Activated CD4-positive, alpha-beta T cell treated with anti-CD3 and anti-CD28 coated beads, Interleukin-2, amount 10 ng/mL, durations not matched to agents 7 days and 5 days (primary cell): Measurements from ENCODE around the gene MAP3K20. TPM values are rescaled to one million over a fixed set of nuclear protein-coding genes. Genes with fewer than 3 reads are reported as not detected.
"Not testable (repeated sequence)": the region's sequence is repeated elsewhere in the genome, so short reads cannot be mapped to it uniquely, and the experiment has no call there.

Experiments used
- CTCF ChIA-PET: fragments of 350-600 bp; sonication (Branson Sonifier 250); formaldehyde crosslinking; loops from one replicate; lab custom pipeline; 2021; ENCODE audit warnings: antibody characterized with exemption; lab: Charles Lee
- POLR2A ChIA-PET: fragments of 350-600 bp; sonication (Branson Sonifier 250); formaldehyde crosslinking; loops from one replicate; lab custom pipeline; 2021; ENCODE audit warnings: antibody characterized with exemption; lab: Charles Lee
- DNase-seq: peaks from one replicate; pipeline ENCODE4 v3.0.0-alpha.2; 2020
- H3K27ac Mint-ChIP-seq: one replicate; pipeline ENCODE4 v1.8.0; 2021; ENCODE audit warnings: mild to moderate bottlenecking, moderate library complexity, mixed read lengths
- H3K27me3 Mint-ChIP-seq: one replicate; pipeline ENCODE4 v1.8.0; 2021; ENCODE audit warnings: mixed read lengths
- H3K36me3 Mint-ChIP-seq: one replicate; pipeline ENCODE4 v1.8.0; 2021; ENCODE audit warnings: low read depth, mixed read lengths
- H3K4me1 Mint-ChIP-seq: one replicate; pipeline ENCODE4 v1.8.0; 2021; ENCODE audit warnings: mixed read lengths
- H3K4me3 Mint-ChIP-seq: one replicate; pipeline ENCODE4 v1.8.0; 2021; ENCODE audit warnings: mild to moderate bottlenecking, moderate library complexity, mixed read lengths
- H3K9me3 Mint-ChIP-seq: one replicate; pipeline ENCODE4 v1.8.0; 2021; ENCODE audit warnings: mixed read lengths
- total RNA-seq, 2 experiments: library from RNA; stranded (reverse); gene quantifications; one replicate each; pipeline ENCODE4 v1.2.3, GENCODE V29; 2021

The MAP3K20 gene
- total RNA-seq, 2 experiments from 2014 or later: 14.5 to 15.1 TPM

GRCh38 chr2:173280853-173281252 lies 205.2 kb downstream of the MAP3K20 start:
- CTCF ChIA-PET: interaction anchor here (0.5 to 1.3 kb wide), 2 partner anchors 11 to 23 kb away, joined by 4 to 5 read pairs; no protein-coding TSS in a partner anchor
- Mint-ChIP-seq H3K36me3 (no peaks in the 10 kb centered on the region), H3K27ac (no peak overlapping the region)

GRCh38 chr2:173281898-173282297 lies 206.3 kb downstream of the MAP3K20 start:
- H3K4me1 Mint-ChIP-seq, POLR2A ChIA-PET, H3K4me3 Mint-ChIP-seq, H3K36me3 Mint-ChIP-seq, DNase-seq, H3K27me3 Mint-ChIP-seq, H3K27ac Mint-ChIP-seq, H3K9me3 Mint-ChIP-seq: not testable (repeated sequence)
- CTCF ChIA-PET: interaction anchor here (1.2 to 1.3 kb wide), 2 partner anchors 8 to 76 kb away, joined by 3 to 5 read pairs; no protein-coding TSS in a partner anchor

More at GRCh38 chr2:173280853-173281252, 205.2 kb downstream of the MAP3K20 start:
- Mint-ChIP-seq H3K9me3 (peaks cover 8% of the 10 kb centered on the region), H3K4me1 (no peaks in the 10 kb centered on the region), H3K4me3 (no peak overlapping the region), H3K27me3 (peaks cover 2% of the 10 kb centered on the region)
- DNase-seq: no peak
- POLR2A ChIA-PET: no interaction called here

- Mint-ChIP-seq H3K4me1 (peaks cover 4% of the 10 kb centered on the region), H3K27me3 (peaks cover 2% of the 10 kb centered on the region), H3K36me3 (no peaks in the 10 kb centered on the region), H3K27ac (no peak overlapping the region), H3K4me3 (no peak overlapping the region), H3K9me3 (peaks cover 5% of the 10 kb centered on the region)
- POLR2A ChIA-PET: no interaction called here
- CTCF ChIA-PET: interaction anchor here (0.6 to 1.4 kb wide), 6 partner anchors 9 to 1201 kb away, joined by 3 to 5 read pairs (median 3); no protein-coding TSS in a partner anchor
- no peak for DNase-seq
Observed at GRCh38 chr2:173282795-173283545, 207.3 kb downstream of the MAP3K20 start.

GRCh38 chr2:173286153-173286809 lies 210.6 kb downstream of the MAP3K20 start:
- CTCF ChIA-PET: interaction anchor here (0.6 to 1.6 kb wide), 3 partner anchors 9 to 1396 kb away, joined by 3 to 5 read pairs (median 3); no protein-coding TSS in a partner anchor
- H3K4me1 Mint-ChIP-seq: peaks cover 8% of the 10 kb centered on the region
- H3K27me3 Mint-ChIP-seq: no peaks in the 10 kb centered on the region
- no peak for DNase-seq
- H3K27ac Mint-ChIP-seq: no peak overlapping the region
- no peak overlapping the region for H3K4me3 Mint-ChIP-seq
- POLR2A ChIA-PET: no interaction called here
- no peaks in the 10 kb centered on the region for H3K36me3 Mint-ChIP-seq
- peaks cover 3% of the 10 kb centered on the region for H3K9me3 Mint-ChIP-seq

GRCh38 chr2:173287594-173287993 lies 211.9 kb downstream of the MAP3K20 start:
- ChIA-PET POLR2A (no interaction called here), CTCF (interaction anchor here (1.3 to 1.6 kb wide), 2 partner anchors 8 to 10 kb away, joined by 3 to 5 read pairs; no protein-coding TSS in a partner anchor)
- Mint-ChIP-seq H3K36me3 (no peaks in the 10 kb centered on the region), H3K27ac (no peak overlapping the region), H3K4me1 (peaks cover 8% of the 10 kb centered on the region), H3K27me3 (no peaks in the 10 kb centered on the region), H3K4me3 (no peak overlapping the region), H3K9me3 (peaks cover 5% of the 10 kb centered on the region)
- no peak for DNase-seq

GRCh38 chr2:173288561-173288960 lies 212.9 kb downstream of the MAP3K20 start:
- no peak overlapping the region for H3K4me3 Mint-ChIP-seq
- H3K4me1 Mint-ChIP-seq: peaks cover 8% of the 10 kb centered on the region
- no peak overlapping the region for H3K27ac Mint-ChIP-seq
- CTCF ChIA-PET: no interaction called here
- H3K9me3 Mint-ChIP-seq: peaks cover 7% of the 10 kb centered on the region
- POLR2A ChIA-PET: no interaction called here
- peaks cover 2% of the 10 kb centered on the region for H3K27me3 Mint-ChIP-seq
- H3K36me3 Mint-ChIP-seq: no peaks in the 10 kb centered on the region
- no peak for DNase-seq

GRCh38 chr2:173290046-173290445 lies 214.4 kb downstream of the MAP3K20 start:
- Mint-ChIP-seq H3K4me3 (no peak overlapping the region), H3K9me3 (peaks cover 7% of the 10 kb centered on the region), H3K36me3 (no peaks in the 10 kb centered on the region), H3K27me3 (peaks cover 2% of the 10 kb centered on the region), H3K27ac (no peak overlapping the region), H3K4me1 (peaks cover 8% of the 10 kb centered on the region)
- POLR2A ChIA-PET: no interaction called here
- CTCF ChIA-PET: interaction anchor here (0.9 kb wide), 1 partner anchor 39 kb away, joined by 3 read pairs; no protein-coding TSS in a partner anchor
- no peak for DNase-seq

- H3K27me3 Mint-ChIP-seq: peaks cover 2% of the 10 kb centered on the region
- H3K36me3 Mint-ChIP-seq: no peaks in the 10 kb centered on the region
- H3K9me3 Mint-ChIP-seq: peaks cover 7% of the 10 kb centered on the region
- H3K4me1 Mint-ChIP-seq: peaks cover 8% of the 10 kb centered on the region
- no peak overlapping the region for H3K27ac Mint-ChIP-seq
- H3K4me3 Mint-ChIP-seq: no peak overlapping the region
- DNase-seq: no peak
- CTCF ChIA-PET: no interaction called here
- POLR2A ChIA-PET: no interaction called here
Observed at GRCh38 chr2:173290518-173290917, 214.9 kb downstream of the MAP3K20 start.

- Mint-ChIP-seq H3K4me1 (peaks cover 10% of the 10 kb centered on the region), H3K27me3 (peaks cover 2% of the 10 kb centered on the region), H3K4me3 (no peak overlapping the region), H3K9me3 (peaks cover 7% of the 10 kb centered on the region), H3K36me3 (no peaks in the 10 kb centered on the region), H3K27ac (no peak overlapping the region)
- CTCF ChIA-PET: no interaction called here
- POLR2A ChIA-PET: no interaction called here
- DNase-seq: no peak
Observed at GRCh38 chr2:173291412-173291811, 215.8 kb downstream of the MAP3K20 start.

- Mint-ChIP-seq H3K4me1 (peaks cover 6% of the 10 kb centered on the region), H3K9me3 (peaks cover 38% of the 10 kb centered on the region), H3K27ac (no peak overlapping the region), H3K4me3 (no peak overlapping the region), H3K27me3 (peaks cover 2% of the 10 kb centered on the region), H3K36me3 (peaks cover 3% of the 10 kb centered on the region)
- ChIA-PET POLR2A (no interaction called here), CTCF (no interaction called here)
- DNase-seq: no peak
Observed at GRCh38 chr2:173296235-173296634, 220.6 kb downstream of the MAP3K20 start.

- ChIA-PET POLR2A (no interaction called here), CTCF (interaction anchor here (0.6 kb wide), 1 partner anchor 13 kb away, joined by 3 read pairs; no protein-coding TSS in a partner anchor)
- DNase-seq: no peak
- Mint-ChIP-seq H3K27ac (no peak overlapping the region), H3K4me1 (peaks cover 6% of the 10 kb centered on the region), H3K27me3 (no peaks in the 10 kb centered on the region), H3K4me3 (no peak overlapping the region), H3K9me3 (peaks cover 33% of the 10 kb centered on the region), H3K36me3 (peaks cover 3% of the 10 kb centered on the region)
Observed at GRCh38 chr2:173298536-173299097, 223.0 kb downstream of the MAP3K20 start.

- Mint-ChIP-seq H3K27me3 (no peaks in the 10 kb centered on the region), H3K4me3 (no peak overlapping the region), H3K27ac (no peak overlapping the region), H3K4me1 (peaks cover 6% of the 10 kb centered on the region), H3K9me3 (peaks cover 33% of the 10 kb centered on the region), H3K36me3 (peaks cover 3% of the 10 kb centered on the region)
- ChIA-PET POLR2A (no interaction called here), CTCF (interaction anchor here (0.6 kb wide), 1 partner anchor 29 kb away, joined by 3 read pairs; no protein-coding TSS in a partner anchor)
- no peak for DNase-seq
Observed at GRCh38 chr2:173299764-173300163, 224.1 kb downstream of the MAP3K20 start.
